GM12878 (cell line): ENCODE data around the gene CELA3B. TPM values are rescaled to one million over a fixed set of nuclear protein-coding genes. Genes with fewer than 3 reads are reported as not detected.

Experiments used
- ATAC-seq: fragments of 200-7000 bp; cut with Tn5 transposase; 3 replicates; pipeline ENCODE4 v1.9.1; 2020; ENCODE audit warnings: mild to moderate bottlenecking, moderate library complexity
- BruUV-seq: library from RNA; stranded (reverse); fragments of 400-500 nt; replicated peaks from 2 replicates; lab custom pipeline; 2021; lab: Mats Ljungman, UMichigan
- CTCF ChIA-PET: fragments of 300-600 bp; sonication (Branson Sonifier 250); formaldehyde crosslinking; extraction: SDS; loops from one replicate; lab custom pipeline; 2021; ENCODE audit warnings: inconsistent platforms; lab: Yijun Ruan, JAX
- POLR2A ChIA-PET: fragments of 350-600 bp; formaldehyde crosslinking; extraction: SDS; loops from one replicate; lab custom pipeline; 2021; ENCODE audit warnings: inconsistent platforms; lab: Charles Lee
- RAD21 ChIA-PET: fragments of 300-600 bp; sonication (Branson Sonifier 250); formaldehyde crosslinking; loops from one replicate; lab custom pipeline; 2023; ENCODE audit warnings: antibody characterized with exemption; ENCODE audit not compliant: unreplicated experiment; lab: Charles Lee
- SMC1A ChIA-PET: fragments of 300-600 bp; sonication (Branson Sonifier 250); formaldehyde crosslinking; loops from one replicate; lab custom pipeline; 2023; ENCODE audit not compliant: unreplicated experiment, uncharacterized antibody; lab: Charles Lee
- DNase-seq: peaks from one replicate; pipeline ENCODE4 v3.0.0-alpha.2; 2011; ENCODE audit warnings: low read depth, low spot score
- FAIRE-seq: peaks from 3 replicates; lab custom pipeline; 2011; peaks lifted over from hg19 to GRCh38; lab: Jason Lieb, UNC
- H2AFZ ChIP-seq: 2 replicates; pipeline ENCODE4 v1.6.0; 2011; ENCODE audit warnings: low read depth, low read length, control low read depth; ENCODE audit not compliant: control insufficient read depth
- H3K27ac ChIP-seq: 2 replicates; pipeline ENCODE4 v1.5.1; 2011; ENCODE audit warnings: control low read depth; ENCODE audit not compliant: control insufficient read depth, insufficient read depth
- H3K27me3 ChIP-seq, 2 experiments: replicated peaks in 1 of 2; 2 replicates each; pipeline versions ENCODE4 v1.6.0 to v1.6.1; 2011; ENCODE audit warnings: low read length in 1 of 2; ENCODE audit not compliant: control insufficient read depth in 2 of 2, insufficient read depth in 2 of 2
- H3K36me3 ChIP-seq, 2 experiments: 2 replicates each; pipeline ENCODE4 v1.5.1; 2011; ENCODE audit warnings: low read length in 1 of 2; ENCODE audit not compliant: control insufficient read depth in 2 of 2, insufficient read depth in 2 of 2
- H3K4me1 ChIP-seq: 2 replicates; pipeline ENCODE4 v1.6.1; 2011; ENCODE audit warnings: mild to moderate bottlenecking, low read length, moderate library complexity, mixed read lengths; ENCODE audit not compliant: control insufficient read depth, insufficient read depth
- H3K4me2 ChIP-seq: 2 replicates; pipeline ENCODE4 v1.6.0; 2011; ENCODE audit warnings: control low read depth; ENCODE audit not compliant: control insufficient read depth, insufficient read depth
- H3K4me3 ChIP-seq: fragments of 200-600 bp; sonication (generic); 2 replicates; pipeline ENCODE4 v1.5.1; 2016
- H3K79me2 ChIP-seq: 2 replicates; pipeline ENCODE4 v1.6.0; 2011; ENCODE audit warnings: low read length; ENCODE audit not compliant: control insufficient read depth, insufficient read depth
- H3K9ac ChIP-seq: 2 replicates; pipeline ENCODE4 v1.8.0; 2011; ENCODE audit warnings: low read length, control low read depth, mixed read lengths; ENCODE audit not compliant: control insufficient read depth, insufficient read depth
- H3K9me3 ChIP-seq: replicated peaks from 3 replicates; pipeline ENCODE4 v1.5.1; 2011; ENCODE audit warnings: mild to moderate bottlenecking, low read length; ENCODE audit not compliant: control insufficient read depth, insufficient read depth
- H4K20me1 ChIP-seq: 2 replicates; pipeline ENCODE4 v1.6.0; 2011; ENCODE audit not compliant: control insufficient read depth, insufficient read depth
- ATF3 ChIP-seq: IDR thresholded peaks from 2 replicates; pipeline ENCODE4 v1.6.1; 2011; ENCODE audit warnings: low read depth, mild to moderate bottlenecking, low read length, moderate library complexity, borderline replicate concordance; ENCODE audit errors: extremely low read depth
- BACH1 ChIP-seq: fragments of 450-650 bp; IDR thresholded peaks from 2 replicates; pipeline ENCODE4 v1.6.1; 2017; ENCODE audit warnings: mild to moderate bottlenecking, borderline replicate concordance
- CREM ChIP-seq: IDR thresholded peaks from 2 replicates; pipeline ENCODE4 v1.6.1; 2014; ENCODE audit warnings: antibody characterized with exemption, low read depth
- MAX ChIP-seq: IDR thresholded peaks from 2 replicates; pipeline ENCODE4 v1.6.1; 2012; ENCODE audit warnings: low read depth, low read length, improper control_type of control experiment
- MTA2 ChIP-seq: fragments of 450-650 bp; IDR thresholded peaks from 2 replicates; pipeline ENCODE4 v1.6.1; 2016; ENCODE audit warnings: low read depth, mild to moderate bottlenecking, moderate library complexity
- NBN ChIP-seq: fragments of 450-650 bp; IDR thresholded peaks from 2 replicates; pipeline ENCODE4 v1.6.1; 2016
- RELA ChIP-seq: fragments of 450-650 bp; IDR thresholded peaks from 2 replicates; pipeline ENCODE4 v1.8.0; 2014; ENCODE audit warnings: borderline replicate concordance; ENCODE audit not compliant: partially characterized antibody
- RUNX3 ChIP-seq: IDR thresholded peaks from 2 replicates; pipeline ENCODE4 v1.6.1; 2012; ENCODE audit warnings: low read length, inconsistent platforms
- ZNF384 ChIP-seq: IDR thresholded peaks from 2 replicates; pipeline ENCODE4 v1.6.1; 2012; ENCODE audit warnings: low read depth, mild to moderate bottlenecking, low read length, improper control_type of control experiment, borderline replicate concordance
- WGBS: methylation state at CpG from one replicate; pipeline ENCODE4 v1.1.6; 2016; ENCODE audit warnings: low lambda C conversion rate; ENCODE audit not compliant: insufficient replicate concordance, insufficient coverage; ENCODE audit errors: missing lambda C conversion rate; 5-methylcytosine and 5-hydroxymethylcytosine counted together
- in situ Hi-C: fragments of 300-500 bp; cut with MboI; formaldehyde crosslinking; loops from 9 replicates; pipeline ENCODE4 v1.14.3; 2018; ENCODE audit warnings: mixed read lengths
- intact Hi-C: fragments of 100-400 bp; cut with micrococcal nuclease; formaldehyde crosslinking; loops from one replicate; pipeline ENCODE4 v1.14.2; 2022; ENCODE audit not compliant: unreplicated experiment
- polyA plus RNA-seq, 11 experiments: library from polyadenylated mRNA; depleted of rRNA in 4 of 11; unstranded in 6 of 11; stranded (reverse) in 5 of 11; fragments of >200 nt; fragmentation: Nextera tagmentation in 4 of 11; fragmentation: Illumina TruSeq in 1 of 11; extraction: Ambion mirVana in 4 of 11; extraction: Trizol in 1 of 11; gene quantifications; 1 replicate in 1 of 11; 2 replicates in 10 of 11; pipeline versions ENCODE4 v1.2.1 to v1.2.3, GENCODE V29; 2011 to 2016; ENCODE audit warnings: inconsistent platforms in 2 of 11, missing spikeins in 2 of 11, low read depth in 1 of 11
- total RNA-seq, 4 experiments: library from RNA; depleted of rRNA in 3 of 4; stranded (reverse); fragments of >200 nt in 3 of 4; fragmentation: Illumina TruSeq in 1 of 4; extraction: Trizol in 1 of 4; gene quantifications; 2 replicates each; pipeline versions ENCODE4 v1.2.1 to v1.2.3, GENCODE V29; 2013 to 2021
- TF ChIP-seq, protein P1 (sequence below): fragments of 450-650 bp; IDR thresholded peaks from 2 replicates; pipeline ENCODE4 v1.6.1; 2017; ENCODE audit warnings: antibody characterized with exemption, mild to moderate bottlenecking, moderate library complexity
- TF ChIP-seq, protein P2 (sequence below): fragments of 450-650 bp; IDR thresholded peaks from 2 replicates; pipeline ENCODE4 v1.6.1; 2016; ENCODE audit warnings: mild to moderate bottlenecking
- TF ChIP-seq, protein P3 (sequence below): fragments of 450-650 bp; IDR thresholded peaks from 2 replicates; pipeline ENCODE4 v1.6.1; 2016; ENCODE audit warnings: mild to moderate bottlenecking
- TF ChIP-seq, protein P4 (sequence below): fragments of 450-650 bp; IDR thresholded peaks from 2 replicates; pipeline ENCODE4 v1.6.1; 2017; ENCODE audit warnings: low read depth, mild to moderate bottlenecking, moderate library complexity

CELA3B gene
- total and polyA plus RNA-seq, 10 of the 15 experiments (the other 5 are each of a cell fraction or from before 2014, with no cell fraction given): 4.1 TPM; not detected in 9

GRCh38 chr1:22026924-22027289 is 50.1 kb downstream of the CELA3B start:
- TF ChIP-seq CREM: 0 out of 2 replicates have a peak, but pooled peaks have one; percentile 5
- peak; percentile 35; the same call in 1 of the 2 replicates for TF ChIP-seq RUNX3
- TF ChIP-seq NBN: peak; percentile 24; the same call in 1 of the 2 replicates
- TF ChIP-seq ATF3: no peak
- TF ChIP-seq MAX: no peak
- peak; percentile 72 for TF ChIP-seq RELA
- peak; percentile 45; the same call in 1 of the 2 replicates for TF ChIP-seq ZNF384
- TF ChIP-seq, protein P1, sequence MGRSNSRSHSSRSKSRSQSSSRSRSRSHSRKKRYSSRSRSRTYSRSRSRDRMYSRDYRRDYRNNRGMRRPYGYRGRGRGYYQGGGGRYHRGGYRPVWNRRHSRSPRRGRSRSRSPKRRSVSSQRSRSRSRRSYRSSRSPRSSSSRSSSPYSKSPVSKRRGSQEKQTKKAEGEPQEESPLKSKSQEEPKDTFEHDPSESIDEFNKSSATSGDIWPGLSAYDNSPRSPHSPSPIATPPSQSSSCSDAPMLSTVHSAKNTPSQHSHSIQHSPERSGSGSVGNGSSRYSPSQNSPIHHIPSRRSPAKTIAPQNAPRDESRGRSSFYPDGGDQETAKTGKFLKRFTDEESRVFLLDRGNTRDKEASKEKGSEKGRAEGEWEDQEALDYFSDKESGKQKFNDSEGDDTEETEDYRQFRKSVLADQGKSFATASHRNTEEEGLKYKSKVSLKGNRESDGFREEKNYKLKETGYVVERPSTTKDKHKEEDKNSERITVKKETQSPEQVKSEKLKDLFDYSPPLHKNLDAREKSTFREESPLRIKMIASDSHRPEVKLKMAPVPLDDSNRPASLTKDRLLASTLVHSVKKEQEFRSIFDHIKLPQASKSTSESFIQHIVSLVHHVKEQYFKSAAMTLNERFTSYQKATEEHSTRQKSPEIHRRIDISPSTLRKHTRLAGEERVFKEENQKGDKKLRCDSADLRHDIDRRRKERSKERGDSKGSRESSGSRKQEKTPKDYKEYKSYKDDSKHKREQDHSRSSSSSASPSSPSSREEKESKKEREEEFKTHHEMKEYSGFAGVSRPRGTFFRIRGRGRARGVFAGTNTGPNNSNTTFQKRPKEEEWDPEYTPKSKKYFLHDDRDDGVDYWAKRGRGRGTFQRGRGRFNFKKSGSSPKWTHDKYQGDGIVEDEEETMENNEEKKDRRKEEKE: no peak
- TF ChIP-seq, protein P2, sequence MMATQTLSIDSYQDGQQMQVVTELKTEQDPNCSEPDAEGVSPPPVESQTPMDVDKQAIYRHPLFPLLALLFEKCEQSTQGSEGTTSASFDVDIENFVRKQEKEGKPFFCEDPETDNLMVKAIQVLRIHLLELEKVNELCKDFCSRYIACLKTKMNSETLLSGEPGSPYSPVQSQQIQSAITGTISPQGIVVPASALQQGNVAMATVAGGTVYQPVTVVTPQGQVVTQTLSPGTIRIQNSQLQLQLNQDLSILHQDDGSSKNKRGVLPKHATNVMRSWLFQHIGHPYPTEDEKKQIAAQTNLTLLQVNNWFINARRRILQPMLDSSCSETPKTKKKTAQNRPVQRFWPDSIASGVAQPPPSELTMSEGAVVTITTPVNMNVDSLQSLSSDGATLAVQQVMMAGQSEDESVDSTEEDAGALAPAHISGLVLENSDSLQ: peak; percentile 53
- TF ChIP-seq, protein P3, sequence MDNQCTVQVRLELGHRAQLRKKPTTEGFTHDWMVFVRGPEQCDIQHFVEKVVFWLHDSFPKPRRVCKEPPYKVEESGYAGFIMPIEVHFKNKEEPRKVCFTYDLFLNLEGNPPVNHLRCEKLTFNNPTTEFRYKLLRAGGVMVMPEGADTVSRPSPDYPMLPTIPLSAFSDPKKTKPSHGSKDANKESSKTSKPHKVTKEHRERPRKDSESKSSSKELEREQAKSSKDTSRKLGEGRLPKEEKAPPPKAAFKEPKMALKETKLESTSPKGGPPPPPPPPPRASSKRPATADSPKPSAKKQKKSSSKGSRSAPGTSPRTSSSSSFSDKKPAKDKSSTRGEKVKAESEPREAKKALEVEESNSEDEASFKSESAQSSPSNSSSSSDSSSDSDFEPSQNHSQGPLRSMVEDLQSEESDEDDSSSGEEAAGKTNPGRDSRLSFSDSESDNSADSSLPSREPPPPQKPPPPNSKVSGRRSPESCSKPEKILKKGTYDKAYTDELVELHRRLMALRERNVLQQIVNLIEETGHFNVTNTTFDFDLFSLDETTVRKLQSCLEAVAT: peak; percentile 31
- TF ChIP-seq BACH1: 0 out of 2 replicates have a peak, but pooled peaks have one; percentile 2
- TF ChIP-seq, protein P4, sequence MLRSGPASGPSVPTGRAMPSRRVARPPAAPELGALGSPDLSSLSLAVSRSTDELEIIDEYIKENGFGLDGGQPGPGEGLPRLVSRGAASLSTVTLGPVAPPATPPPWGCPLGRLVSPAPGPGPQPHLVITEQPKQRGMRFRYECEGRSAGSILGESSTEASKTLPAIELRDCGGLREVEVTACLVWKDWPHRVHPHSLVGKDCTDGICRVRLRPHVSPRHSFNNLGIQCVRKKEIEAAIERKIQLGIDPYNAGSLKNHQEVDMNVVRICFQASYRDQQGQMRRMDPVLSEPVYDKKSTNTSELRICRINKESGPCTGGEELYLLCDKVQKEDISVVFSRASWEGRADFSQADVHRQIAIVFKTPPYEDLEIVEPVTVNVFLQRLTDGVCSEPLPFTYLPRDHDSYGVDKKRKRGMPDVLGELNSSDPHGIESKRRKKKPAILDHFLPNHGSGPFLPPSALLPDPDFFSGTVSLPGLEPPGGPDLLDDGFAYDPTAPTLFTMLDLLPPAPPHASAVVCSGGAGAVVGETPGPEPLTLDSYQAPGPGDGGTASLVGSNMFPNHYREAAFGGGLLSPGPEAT: peak; percentile 72
- TF ChIP-seq MTA2: 0 out of 2 replicates have a peak, but pooled peaks have one; percentile 2
- Histone ChIP-seq H3K79me2 (peaks cover 15% of the 10 kb centered on the region), H4K20me1 (no peaks in the 10 kb centered on the region), H3K9ac (peak overlapping the region; percentile 98), H2AFZ (no peak overlapping the region), H3K4me1 (peaks cover 11% of the 10 kb centered on the region), H3K36me3 (peaks cover 0 to 4% of the 10 kb centered on the region in 2 experiments; a peak in 1 of 4 replicates), H3K27ac (peak overlapping the region; percentile 97), H3K4me3 (peak overlapping the region; percentile 88; the same call in 1 of the 2 replicates), H3K9me3 (no peaks in the 10 kb centered on the region), H3K27me3 (no peaks in the 10 kb centered on the region), H3K4me2 (peak overlapping the region; percentile 83)
- ChIA-PET CTCF (interaction anchor here (1.3 to 2.3 kb wide), 3 partner anchors 12 to 263 kb away, joined by 3 to 12 read pairs (median 7); no protein-coding TSS in a partner anchor), RAD21 (interaction anchor here (0.6 to 3.2 kb wide), 6 partner anchors 13 to 75 kb away, joined by 3 to 16 read pairs (median 5); partner anchors contain the start of gene CDC42), POLR2A (interaction anchor here (0.6 to 12.0 kb wide), 4 partner anchors 9 to 1877 kb away, joined by 3 to 325 read pairs (median 6); partner anchors contain the start of gene CDC42), SMC1A (interaction anchor here (1.0 to 7.6 kb wide), 5 partner anchors 11 to 73 kb away, joined by 3 to 78 read pairs (median 5); partner anchors contain the start of gene CDC42)
- DNase-seq: no peak
- in situ Hi-C loops (no loop called here), intact Hi-C loops (loop anchor here (5.0 kb wide), 3 partner anchors 35 to 265 kb away; no protein-coding TSS in a partner anchor)
- no peak for FAIRE-seq
- no TSS peak for BruUV-seq
- WGBS: 0% methylated on average over 3 of the region's 3 CpGs
- no peak for ATAC-seq
